HCEC 1CT (cell line): ENCODE results near the gene XXYLT1.

ENCODE experiments used
- DNase-seq: peaks from one replicate; pipeline ENCODE4 v3.0.0-alpha.2; 2017

XXYLT1 gene

DNA sequence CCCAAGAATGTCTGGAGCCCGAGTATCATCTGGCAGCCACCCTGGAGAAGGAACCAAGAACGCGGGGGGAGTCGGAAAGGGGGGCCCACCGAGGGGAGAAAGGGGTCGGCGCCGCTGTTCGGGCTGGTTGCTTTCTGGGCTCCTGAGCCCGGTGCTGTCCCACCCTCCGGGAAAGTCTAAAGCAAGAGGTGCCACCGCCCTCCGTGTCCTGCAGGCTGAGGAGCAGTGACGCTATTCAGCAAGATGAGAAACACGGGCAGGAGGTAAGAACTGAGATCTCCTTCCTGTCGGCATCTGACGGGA, 234.8 kb downstream of the XXYLT1 start:
- no peak for DNase-seq

DNA sequence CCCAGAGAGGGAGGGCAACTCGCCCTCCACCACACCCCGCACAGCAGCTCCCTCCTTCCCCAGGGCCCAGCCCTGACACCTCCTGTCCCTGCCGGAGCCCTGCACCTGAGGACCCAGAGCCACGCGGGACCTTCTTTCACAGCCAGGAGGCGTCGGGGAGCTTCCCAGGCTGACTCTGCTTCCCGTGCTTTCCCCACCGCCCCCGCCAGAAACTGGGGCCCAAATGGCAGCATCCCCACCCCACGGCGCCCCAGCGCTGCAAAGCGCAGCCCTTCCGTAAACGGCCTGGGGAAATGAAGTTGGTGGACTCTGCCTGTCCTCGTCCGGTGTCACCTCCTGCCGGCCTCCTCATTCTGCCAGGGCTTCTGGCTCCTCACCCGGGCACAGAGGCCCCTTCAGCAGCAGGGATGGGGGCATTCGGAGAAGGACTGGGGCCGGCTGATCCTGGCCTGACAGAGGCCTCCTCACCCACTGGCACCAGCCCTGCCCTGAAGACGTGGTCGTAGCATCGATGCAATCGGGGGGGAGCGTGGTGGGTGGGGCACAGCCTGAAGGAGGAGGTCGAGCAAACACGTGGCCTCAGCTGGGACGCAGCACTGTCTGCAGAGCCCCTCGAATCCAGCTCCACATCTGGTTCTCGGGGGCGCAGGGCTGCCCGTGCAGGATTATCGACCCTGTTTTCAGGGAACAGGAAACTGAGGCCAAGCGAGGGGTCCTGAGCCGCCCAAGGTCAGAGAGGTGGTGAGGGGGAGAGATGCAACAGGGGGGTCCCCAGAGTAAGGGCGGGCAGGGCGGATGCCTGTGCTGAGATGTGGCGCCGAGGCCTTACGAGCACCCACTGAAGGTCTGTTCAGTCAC, 235.4 kb downstream of the XXYLT1 start:
- no peak for DNase-seq

DNA sequence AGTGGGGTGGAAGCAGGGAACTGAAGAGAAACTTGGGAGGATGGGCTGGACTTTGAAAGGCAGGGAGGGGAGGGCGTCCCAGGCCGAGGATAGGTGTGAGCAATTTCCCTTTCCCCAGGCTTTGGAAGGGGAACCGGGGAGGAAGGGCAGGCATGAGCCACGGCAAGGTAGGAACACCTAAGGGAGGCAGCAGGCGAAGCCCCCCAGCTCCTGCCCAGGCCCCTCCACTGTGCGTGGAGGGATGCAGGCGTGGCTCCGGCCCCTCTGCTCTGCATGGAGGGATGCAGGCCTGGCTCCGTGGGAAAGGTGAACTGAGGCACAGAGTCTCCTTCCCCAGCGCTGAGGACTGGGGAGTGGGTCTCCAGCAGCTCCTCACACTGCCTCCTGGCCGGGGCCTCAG, 236.4 kb downstream of the XXYLT1 start:
- DNase-seq, result no peak

DNA sequence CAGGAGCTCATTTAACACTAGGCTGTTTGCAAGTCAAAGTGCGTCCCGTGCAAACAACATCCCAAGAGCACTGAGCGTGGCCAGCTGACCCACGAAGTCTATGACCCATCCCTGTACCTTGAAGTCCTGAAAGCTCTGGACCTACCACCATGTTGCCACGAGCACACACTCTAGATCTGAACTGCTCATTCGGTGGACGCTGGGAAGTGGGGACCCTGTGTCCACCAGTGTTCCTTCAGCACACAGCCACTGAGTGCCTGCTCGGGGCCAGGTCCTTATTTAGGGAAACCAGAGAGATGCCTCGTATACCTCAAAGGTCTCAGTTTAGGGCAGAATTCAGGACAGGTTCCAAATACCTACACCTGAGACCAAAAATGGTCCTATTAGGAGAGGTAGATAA, 236.9 kb downstream of the XXYLT1 start:
- no peak for DNase-seq

DNA sequence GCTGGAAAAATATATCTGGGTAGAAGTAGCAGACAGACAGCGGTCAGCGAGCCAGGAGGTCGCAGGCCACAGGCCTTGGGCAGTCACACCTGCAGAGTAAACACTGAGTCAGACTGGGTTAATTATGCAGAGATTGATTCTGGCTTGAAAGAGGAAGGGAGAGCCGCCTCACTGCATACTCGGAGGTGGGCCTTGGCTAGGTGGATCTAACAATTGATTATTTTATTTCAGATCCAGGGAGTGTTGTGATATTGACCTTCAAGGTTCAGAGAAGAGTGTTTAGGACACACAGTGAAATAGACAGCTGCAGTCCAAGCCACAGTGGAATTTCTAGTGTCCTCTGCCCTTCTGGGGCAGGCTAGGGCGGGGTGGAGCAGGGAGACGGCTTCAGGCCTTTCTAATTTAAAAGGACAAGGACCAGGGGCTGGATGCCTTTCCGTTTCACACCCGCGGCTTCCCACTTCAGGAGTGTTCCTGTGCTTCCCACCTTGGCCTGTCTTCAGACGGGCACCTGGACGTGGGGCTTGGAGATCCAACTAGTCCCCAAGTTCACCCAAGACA, 237.3 kb downstream of the XXYLT1 start:
- no peak for DNase-seq

DNA sequence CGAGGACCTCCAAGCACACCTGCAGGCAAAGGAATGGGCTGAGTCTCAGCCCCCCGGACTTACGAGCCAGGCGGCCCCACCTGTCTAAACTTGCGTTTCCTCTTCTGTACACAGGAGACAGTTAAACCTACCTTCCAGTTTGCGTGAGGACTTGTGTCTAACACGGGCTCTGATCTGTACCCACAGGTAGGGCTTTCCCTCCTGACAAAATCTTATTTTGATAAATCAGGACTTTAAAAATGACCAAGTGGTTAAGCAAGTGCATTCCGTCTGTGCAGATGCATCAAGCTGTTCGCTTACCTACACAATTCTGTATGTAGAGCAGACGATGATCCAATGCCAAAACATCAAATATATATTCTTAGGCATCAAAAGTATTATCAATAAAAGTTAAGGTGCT, 238.0 kb downstream of the XXYLT1 start:
- no peak for DNase-seq

DNA sequence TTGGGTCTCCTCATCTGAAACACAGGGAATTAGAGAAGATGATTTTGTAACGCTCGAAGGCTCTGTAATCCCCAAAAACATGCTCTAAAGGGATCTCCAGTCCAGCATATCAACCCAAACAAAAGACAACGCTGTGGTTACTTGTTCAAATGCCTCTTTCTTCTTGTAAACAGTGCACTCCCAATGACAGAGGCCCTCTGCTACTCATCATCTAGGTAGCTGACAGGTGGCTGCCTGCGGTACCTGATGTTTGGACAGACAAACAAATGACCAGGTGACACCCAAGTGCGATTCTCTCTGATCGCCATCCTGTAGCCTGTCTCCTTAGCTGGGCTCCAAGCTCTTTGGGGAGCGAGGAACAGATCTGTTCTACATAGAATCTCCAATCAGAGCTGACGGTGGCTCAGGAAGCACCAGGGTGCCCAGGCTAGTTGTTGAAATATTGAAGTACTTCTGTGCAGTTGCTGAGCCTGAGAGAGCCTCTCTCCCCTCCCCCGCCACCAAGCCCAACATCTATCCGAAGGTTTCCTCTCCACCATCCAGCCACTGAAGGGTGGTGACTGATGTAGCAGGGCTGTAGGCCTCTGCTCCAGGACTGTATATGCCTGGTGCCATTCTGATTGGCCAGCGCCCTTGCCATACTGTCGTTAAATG, 238.7 kb downstream of the XXYLT1 start:
- no peak for DNase-seq

DNA sequence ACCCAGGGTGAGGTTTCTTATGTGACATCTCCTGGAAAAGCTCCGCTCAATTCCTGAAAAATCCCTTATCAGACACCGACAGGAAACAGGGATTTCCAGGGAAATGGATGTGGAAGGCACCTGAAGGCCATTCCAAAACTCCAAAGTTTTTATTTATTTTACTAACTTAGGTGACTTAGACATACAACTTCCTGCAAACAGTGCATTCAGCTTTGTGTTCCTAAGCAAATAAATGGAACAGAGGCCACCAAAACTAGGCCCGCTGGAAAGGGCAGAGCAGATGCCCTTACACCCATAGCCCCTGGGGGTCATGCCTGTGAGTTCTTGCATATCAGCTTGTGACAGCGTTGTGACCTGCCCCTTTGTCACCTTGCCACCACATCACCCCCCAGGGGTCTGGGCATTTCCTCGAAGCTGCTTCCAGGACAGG, 239.4 kb downstream of the XXYLT1 start:
- no peak for DNase-seq

DNA sequence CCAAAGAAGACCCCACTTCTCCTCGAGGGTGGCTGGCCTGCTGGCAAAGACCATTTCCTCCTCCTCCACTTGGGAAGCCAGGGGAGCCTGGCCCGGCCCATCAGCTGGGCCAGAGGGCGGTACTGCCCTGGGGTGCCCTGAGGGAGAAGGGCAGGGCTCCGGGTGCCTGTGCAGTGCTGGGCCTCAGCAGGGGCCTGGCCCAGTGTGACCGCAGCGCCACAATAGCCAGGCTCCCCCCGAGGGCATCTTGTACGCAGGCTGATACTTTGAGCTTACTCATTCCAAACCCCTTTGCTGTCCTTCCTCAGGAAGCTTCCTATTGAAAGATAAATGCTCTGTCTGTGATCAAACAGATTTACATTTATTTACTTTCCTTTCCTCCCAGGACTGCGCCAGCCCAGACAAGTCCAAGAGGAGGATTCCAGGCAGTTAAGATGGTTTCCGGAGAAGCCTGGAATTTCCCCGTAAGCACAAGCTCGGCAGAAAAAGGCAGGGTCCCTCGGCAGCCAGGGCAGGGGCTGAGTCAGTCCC, 240.1 kb downstream of the XXYLT1 start:
- no peak for DNase-seq

DNA sequence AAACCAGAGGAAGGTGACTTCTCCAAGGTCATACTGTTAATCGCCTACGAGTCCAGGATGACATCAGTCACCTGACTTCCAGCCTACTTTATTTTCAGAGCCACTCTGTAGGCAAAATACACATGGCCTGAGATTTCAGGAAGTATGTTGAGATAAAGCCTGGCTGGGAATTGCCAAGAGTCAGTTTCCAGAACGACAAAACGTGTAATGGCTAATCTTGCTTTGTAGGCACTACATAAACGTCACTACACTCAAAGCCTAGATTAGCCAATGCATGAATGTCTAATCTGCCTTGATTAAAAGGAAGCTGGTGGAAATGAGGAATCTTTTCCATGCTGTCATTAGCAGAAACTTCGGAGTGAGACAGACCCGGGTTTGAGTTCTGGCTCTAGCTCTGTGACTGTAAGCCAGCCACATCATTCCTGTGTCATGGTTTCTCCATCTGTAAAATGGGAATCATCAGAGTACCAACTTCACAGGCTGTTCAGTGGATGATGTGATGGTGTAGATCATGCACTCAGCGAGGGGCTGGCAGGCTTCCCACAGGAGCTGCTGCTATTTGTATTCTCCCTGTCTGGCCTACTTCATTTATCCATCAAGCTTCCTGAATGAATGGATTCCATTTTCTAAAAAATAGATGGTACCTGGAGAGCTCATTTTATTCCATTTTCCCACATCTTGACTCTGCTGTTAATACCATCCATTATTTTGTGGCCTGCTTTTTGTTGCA, 241.9 kb downstream of the XXYLT1 start:
- DNase-seq, result no peak

DNA sequence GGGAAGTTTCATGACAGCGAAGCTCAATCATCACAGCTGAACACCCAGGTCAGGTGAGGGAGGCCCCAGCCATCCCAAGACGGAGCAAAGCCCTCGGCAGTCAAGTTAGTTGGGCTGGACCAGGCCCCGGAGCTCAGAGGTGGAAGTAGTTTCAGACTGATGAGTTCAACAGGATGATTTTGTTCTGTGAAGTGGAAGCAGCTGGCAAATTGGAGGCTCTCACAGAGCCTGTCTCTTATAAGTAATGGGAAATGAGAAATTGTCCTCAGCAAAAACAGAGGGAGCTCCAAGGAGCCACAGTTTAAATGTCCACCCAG, 245.1 kb downstream of the XXYLT1 start:
- DNase-seq, result no peak

DNA sequence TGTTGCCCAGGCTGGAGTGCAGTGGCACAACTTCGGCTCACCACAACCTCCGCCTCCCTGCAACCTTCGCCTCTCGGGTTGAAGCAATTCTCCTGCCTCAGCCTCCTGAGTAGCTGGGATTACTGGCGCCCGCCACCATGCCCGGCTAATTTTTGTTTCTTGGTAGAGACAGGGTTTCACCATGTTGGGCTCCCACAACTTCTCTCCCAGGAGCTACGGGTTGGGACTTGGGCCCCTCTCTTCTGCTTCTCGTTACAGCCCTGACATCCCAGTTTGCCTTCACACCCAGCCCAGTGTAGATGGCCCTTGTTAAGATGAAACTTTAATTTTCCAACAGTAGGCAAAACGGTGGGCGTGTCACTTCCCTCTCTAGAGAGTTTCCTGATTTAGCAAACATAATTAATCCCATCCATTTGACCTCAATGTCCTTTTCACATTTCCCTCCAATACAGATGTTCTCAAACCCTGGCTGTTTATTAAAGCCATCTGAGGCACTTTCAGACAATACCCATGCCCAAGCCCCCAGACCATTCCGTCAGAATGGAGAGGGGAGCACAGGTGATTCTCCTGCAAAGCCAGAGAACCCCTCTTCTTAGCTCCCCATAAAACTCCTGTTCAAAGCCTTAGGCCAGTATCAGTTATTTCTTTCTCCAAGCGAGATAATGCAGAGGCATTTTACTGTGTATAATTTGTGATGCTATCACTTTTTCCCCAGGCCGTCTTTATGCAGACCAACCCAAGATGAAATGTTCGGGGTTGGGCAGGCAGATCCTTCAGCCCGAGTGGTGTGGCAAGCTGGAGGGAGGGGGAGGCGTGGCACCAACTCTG, 245.7 kb downstream of the XXYLT1 start:
- no peak for DNase-seq

DNA sequence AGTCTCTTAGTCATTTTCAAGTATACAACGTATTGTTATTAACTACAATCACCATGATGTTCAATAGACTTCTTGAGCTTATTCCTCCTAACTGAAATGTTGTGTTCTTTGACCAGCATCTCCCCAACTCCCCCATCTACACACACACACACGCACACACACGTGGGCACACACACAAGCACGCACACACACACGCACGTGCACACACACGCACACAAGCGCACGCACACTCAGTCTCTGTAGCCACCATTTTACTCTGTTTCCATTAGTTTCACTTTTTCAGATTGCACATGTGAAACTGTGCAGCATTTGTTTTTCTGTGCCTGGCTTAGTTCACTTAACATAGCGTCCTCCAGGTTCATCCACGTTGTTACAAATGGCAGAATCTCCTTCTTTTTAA, 247.0 kb downstream of the XXYLT1 start:
- no peak for DNase-seq

DNA sequence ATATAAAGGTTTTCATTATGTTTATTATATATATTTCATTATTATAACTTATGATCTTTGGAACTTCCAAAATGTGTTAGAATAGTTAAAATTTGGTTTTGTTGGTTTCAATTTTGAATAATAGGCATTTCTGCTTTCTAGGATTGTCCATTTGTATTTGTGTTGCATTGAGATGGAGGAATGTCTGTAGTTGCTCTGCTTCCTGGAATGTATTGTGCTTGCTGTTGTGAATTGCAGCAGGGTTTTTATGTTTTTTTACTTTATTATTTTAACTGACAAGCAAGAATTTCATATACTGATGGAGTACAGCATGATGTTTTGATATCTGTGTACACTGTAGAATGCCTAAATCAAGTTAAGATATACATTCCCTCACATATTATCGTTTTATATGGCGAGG, 247.4 kb downstream of the XXYLT1 start:
- no peak for DNase-seq

DNA sequence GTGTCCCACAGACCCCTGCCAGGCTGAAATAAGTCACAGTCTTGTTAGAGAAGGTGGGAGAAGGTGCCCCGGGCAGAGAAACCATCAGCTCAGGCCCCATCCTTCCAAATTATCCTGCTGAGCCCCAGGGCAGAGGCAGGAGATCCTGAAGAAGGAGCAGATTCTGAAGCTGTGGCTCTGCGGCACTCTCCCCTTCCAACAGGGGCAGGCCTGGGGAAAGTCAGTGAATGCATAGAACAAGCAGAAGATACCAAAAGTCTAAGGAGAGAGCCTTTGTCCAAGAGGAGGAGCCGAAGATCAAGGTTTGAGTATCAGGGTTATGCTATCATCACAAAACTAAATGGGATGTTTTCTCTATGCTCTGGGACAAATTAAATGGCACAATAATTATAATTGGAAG, 249.3 kb downstream of the XXYLT1 start:
- DNase-seq, result no peak

DNA sequence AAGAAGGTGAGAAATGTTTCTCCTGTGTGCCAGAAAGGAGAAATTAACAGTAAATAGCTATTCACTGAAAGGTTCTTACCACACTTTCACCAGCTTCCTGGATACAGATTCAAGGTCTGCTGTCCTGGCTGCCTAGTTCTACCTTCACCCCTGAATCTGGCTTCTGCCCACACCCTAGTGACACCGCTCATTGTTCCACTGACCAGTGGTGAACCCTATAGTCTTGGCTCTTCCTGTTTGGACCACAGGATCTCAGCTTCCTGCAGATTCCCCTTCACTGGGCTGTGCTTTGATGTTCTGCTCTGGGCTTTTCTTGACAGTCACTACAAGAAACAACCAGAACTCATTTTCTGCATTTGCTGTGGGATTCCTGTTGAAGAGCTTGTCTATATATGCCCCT, 250.0 kb downstream of the XXYLT1 start:
- DNase-seq, result no peak

DNA sequence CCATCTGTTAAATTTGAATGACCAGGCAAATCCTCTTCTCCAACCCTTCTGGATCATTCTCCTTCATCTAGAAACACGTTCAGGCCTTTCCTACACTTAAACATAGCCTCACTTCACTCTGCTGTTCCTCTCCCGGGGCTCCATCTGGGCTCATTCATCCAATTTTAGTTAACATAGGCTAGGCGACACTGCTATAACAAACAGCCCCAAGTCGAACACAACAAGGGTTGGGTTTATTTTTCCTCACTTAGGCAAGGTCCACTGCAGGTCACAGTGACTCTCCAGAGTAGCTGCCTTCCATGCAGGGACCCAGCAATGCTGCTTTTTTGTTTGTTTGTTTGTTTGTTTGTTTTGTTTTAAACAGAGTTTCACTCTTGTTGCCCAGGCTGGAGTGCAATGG, 250.8 kb downstream of the XXYLT1 start:
- DNase-seq, result no peak

DNA sequence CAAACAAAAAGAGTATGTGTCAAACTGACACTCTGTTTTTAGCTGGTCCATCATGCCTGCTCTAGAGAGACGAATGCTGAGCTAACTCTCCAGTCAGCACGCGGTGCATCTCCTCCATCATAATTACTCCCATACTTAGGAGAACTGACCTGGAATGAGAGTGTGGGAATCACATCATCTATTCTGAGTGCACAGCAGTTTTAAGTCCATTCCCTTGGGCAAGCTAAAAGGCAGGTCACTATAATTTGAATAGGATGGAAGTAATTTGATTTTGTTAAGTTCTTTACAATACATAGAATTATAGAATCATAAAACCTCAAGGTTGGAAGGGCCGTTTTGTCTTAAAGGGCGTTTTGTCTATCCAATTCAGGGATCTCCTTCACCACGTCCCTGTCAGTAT, 251.6 kb downstream of the XXYLT1 start:
- DNase-seq, result no peak
